ENCODE measurements around the gene VTN. TPM values are rescaled to one million over a fixed set of nuclear protein-coding genes. Genes with fewer than 3 reads are reported as not detected.

VTN gene
- total RNA-seq, 4 donors from 2014 or later = 0.51 to 2.1 (median 0.69) TPM; not detected in 1

- no peaks in the 10 kb centered on the region for H3K36me3 ChIP-seq
- no peak overlapping the region for H3K4me3 ChIP-seq
- no peak for DNase-seq
- H3K27ac ChIP-seq = no peak overlapping the region
- H3K27me3 ChIP-seq = no peaks in the 10 kb centered on the region
- TF ChIP-seq, protein P1, sequence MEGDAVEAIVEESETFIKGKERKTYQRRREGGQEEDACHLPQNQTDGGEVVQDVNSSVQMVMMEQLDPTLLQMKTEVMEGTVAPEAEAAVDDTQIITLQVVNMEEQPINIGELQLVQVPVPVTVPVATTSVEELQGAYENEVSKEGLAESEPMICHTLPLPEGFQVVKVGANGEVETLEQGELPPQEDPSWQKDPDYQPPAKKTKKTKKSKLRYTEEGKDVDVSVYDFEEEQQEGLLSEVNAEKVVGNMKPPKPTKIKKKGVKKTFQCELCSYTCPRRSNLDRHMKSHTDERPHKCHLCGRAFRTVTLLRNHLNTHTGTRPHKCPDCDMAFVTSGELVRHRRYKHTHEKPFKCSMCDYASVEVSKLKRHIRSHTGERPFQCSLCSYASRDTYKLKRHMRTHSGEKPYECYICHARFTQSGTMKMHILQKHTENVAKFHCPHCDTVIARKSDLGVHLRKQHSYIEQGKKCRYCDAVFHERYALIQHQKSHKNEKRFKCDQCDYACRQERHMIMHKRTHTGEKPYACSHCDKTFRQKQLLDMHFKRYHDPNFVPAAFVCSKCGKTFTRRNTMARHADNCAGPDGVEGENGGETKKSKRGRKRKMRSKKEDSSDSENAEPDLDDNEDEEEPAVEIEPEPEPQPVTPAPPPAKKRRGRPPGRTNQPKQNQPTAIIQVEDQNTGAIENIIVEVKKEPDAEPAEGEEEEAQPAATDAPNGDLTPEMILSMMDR (IDR thresholded peaks at IDR 0.05) = no peak
- TF ChIP-seq POLR2A (IDR thresholded peaks at IDR 0.05) = no peak
- intact Hi-C loops (cut with DNase I; ENCODE audit: low total_unique reads) = no loop called here
- no peaks in the 10 kb centered on the region for H3K4me1 ChIP-seq
- H3K9me3 ChIP-seq = no peaks in the 10 kb centered on the region
Observed at GRCh38 chr17:28346199-28346580, 23.9 kb downstream of the VTN start.

- H3K27ac ChIP-seq = no peak overlapping the region
- DNase-seq = no peak
- H3K36me3 ChIP-seq = no peaks in the 10 kb centered on the region
- H3K4me3 ChIP-seq = no peak overlapping the region
- H3K4me1 ChIP-seq = no peaks in the 10 kb centered on the region
- intact Hi-C loops (cut with DNase I; ENCODE audit: low total_unique reads) = no loop called here
- H3K9me3 ChIP-seq = no peaks in the 10 kb centered on the region
- H3K27me3 ChIP-seq = no peaks in the 10 kb centered on the region
- no peak for TF ChIP-seq POLR2A (IDR thresholded peaks at IDR 0.05)
- TF ChIP-seq, protein P1 (IDR thresholded peaks at IDR 0.05) = no peak
Observed at GRCh38 chr17:28345419-28346198, 24.5 kb downstream of the VTN start.

DNA sequence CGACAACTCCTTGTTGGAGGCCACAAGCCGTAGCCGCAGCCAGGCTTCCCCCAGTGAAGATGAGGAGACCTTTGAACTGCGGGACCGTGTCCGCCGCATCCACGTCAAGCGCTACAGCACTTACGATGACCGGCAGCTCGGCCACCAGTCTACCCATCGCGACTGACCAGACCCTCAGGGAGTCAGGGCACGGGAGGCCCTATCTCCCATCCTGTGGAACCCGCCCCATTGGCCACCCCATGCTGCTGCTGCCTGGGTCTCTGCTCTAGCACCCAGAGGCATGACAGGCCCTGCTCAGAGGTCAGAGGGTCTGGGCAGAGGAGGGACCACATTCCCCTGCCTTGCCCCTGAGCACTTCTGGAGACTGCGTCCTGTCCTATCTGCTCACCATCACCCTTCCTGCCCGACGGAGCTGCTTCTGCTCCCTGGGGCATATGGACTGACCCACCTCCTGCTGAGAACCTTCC, 25.6 kb downstream of the VTN start:
- Histone ChIP-seq H3K36me3 (no peaks in the 10 kb centered on the region), H3K4me1 (no peaks in the 10 kb centered on the region), H3K27ac (no peak overlapping the region), H3K4me3 (no peak overlapping the region), H3K9me3 (no peaks in the 10 kb centered on the region), H3K27me3 (no peaks in the 10 kb centered on the region)
- TF ChIP-seq POLR2A (IDR thresholded peaks at IDR 0.05) = no peak
- TF ChIP-seq, protein P1 (IDR thresholded peaks at IDR 0.05) = no peak
- intact Hi-C loops (cut with DNase I; ENCODE audit: low total_unique reads) = no loop called here
- no peak for DNase-seq

DNA sequence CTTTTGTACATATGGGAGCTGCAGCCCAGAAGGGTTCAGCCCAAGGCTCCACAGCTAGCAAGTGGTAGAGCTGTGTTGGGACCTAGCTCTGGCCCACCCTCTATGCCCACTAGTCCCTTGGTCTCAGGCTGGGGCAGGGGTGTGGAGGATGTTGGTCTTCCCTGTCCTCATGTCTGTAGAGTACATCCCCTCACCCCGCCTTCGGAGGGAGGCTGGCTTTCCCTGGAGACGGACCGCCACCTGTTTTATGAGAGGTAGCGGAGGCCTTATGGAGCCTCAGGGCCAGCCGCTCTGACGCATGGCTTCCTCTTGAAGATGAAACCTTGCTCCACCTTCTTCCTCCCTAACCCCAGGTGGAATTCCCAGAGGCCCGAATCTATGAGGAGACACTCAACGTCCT, 26.1 kb downstream of the VTN start:
- Histone ChIP-seq H3K9me3 (no peaks in the 10 kb centered on the region), H3K4me3 (no peak overlapping the region), H3K27me3 (no peaks in the 10 kb centered on the region), H3K4me1 (no peaks in the 10 kb centered on the region), H3K36me3 (no peaks in the 10 kb centered on the region), H3K27ac (no peak overlapping the region)
- intact Hi-C loops (cut with DNase I; ENCODE audit: low total_unique reads) = no loop called here
- no peak for DNase-seq
- TF ChIP-seq POLR2A (IDR thresholded peaks at IDR 0.05) = no peak
- TF ChIP-seq, protein P1 (IDR thresholded peaks at IDR 0.05) = no peak

- Histone ChIP-seq H3K4me3 (no peak overlapping the region), H3K9me3 (no peaks in the 10 kb centered on the region), H3K27me3 (no peaks in the 10 kb centered on the region), H3K27ac (no peak overlapping the region), H3K36me3 (no peaks in the 10 kb centered on the region), H3K4me1 (no peaks in the 10 kb centered on the region)
- no peak for TF ChIP-seq POLR2A (IDR thresholded peaks at IDR 0.05)
- TF ChIP-seq, protein P1 (IDR thresholded peaks at IDR 0.05) = no peak
- intact Hi-C loops (cut with DNase I; ENCODE audit: low total_unique reads) = no loop called here
- no peak for DNase-seq
Observed at GRCh38 chr17:28343491-28343932, 26.6 kb downstream of the VTN start.
